HepG2 (cell line): Measurements from ENCODE around the gene WDR19. TPM values are rescaled to one million over a fixed set of nuclear protein-coding genes. Genes with fewer than 3 reads are reported as not detected.
"Not testable (repeated sequence)": the region's sequence is repeated elsewhere in the genome, so short reads cannot be mapped to it uniquely, and the experiment has no call there.

Source experiments
- ATAC-seq: fragments of 200-7000 bp; cut with Tn5 transposase; 3 replicates; pipeline ENCODE4 v1.9.1; 2020; ENCODE audit warnings: mild to moderate bottlenecking, moderate library complexity
- BruUV-seq: library from RNA; stranded (reverse); fragments of 400-500 nt; replicated peaks from 2 replicates; lab custom pipeline; 2021; lab: Mats Ljungman, UMichigan
- CTCF ChIA-PET: fragments of 300-600 bp; formaldehyde crosslinking; extraction: SDS; loops from one replicate; lab custom pipeline; 2021; ENCODE audit warnings: low total read pairs, inconsistent platforms, low intra/inter-chr PET ratio; lab: Yijun Ruan, JAX
- POLR2A ChIA-PET: fragments of 350-600 bp; sonication (Branson Sonifier 250); formaldehyde crosslinking; loops from one replicate; lab custom pipeline; 2020; ENCODE audit warnings: antibody characterized with exemption, inconsistent platforms; lab: Yijun Ruan, JAX
- DNase-seq: peaks from one replicate; pipeline ENCODE4 v3.0.0-alpha.2; 2015; ENCODE audit warnings: low spot score
- FAIRE-seq: peaks from 3 replicates; lab custom pipeline; 2011; peaks lifted over from hg19 to GRCh38; lab: Jason Lieb, UNC
- H2AFZ ChIP-seq: one replicate; pipeline ENCODE4 v1.6.1; 2011; ENCODE audit warnings: low read length, inconsistent platforms
- H3K27ac ChIP-seq: fragments of 300-600 bp; 3 replicates; pipeline ENCODE4 v1.8.0; 2011; ENCODE audit warnings: mixed run types, mild to moderate bottlenecking, mixed read lengths, low read length, inconsistent platforms; ENCODE audit not compliant: insufficient read depth; ENCODE audit errors: extremely low read length
- H3K27me3 ChIP-seq, 2 experiments: fragments of 200-600 bp in 1 of 2; 2 replicates in 1 of 2; 3 replicates in 1 of 2; pipeline versions ENCODE4 v1.6.0 to v1.8.0; 2011; ENCODE audit warnings: low read length in 2 of 2, mild to moderate bottlenecking in 2 of 2, moderate library complexity in 2 of 2, inconsistent platforms in 1 of 2; ENCODE audit not compliant: insufficient read depth in 2 of 2, control insufficient read depth in 1 of 2
- H3K36me3 ChIP-seq, 2 experiments: fragments of 200-600 bp in 1 of 2; replicated peaks in 1 of 2; 2 replicates in 1 of 2; 3 replicates in 1 of 2; pipeline versions ENCODE4 v1.5.1 to v1.8.0; 2011; ENCODE audit warnings: low read length in 2 of 2, inconsistent platforms in 1 of 2; ENCODE audit not compliant: insufficient read depth in 2 of 2, control insufficient read depth in 1 of 2
- H3K4me1 ChIP-seq: 2 replicates; pipeline ENCODE4 v1.5.1; 2012; ENCODE audit warnings: low read length, inconsistent platforms; ENCODE audit not compliant: insufficient read depth
- H3K4me2 ChIP-seq: 2 replicates; pipeline ENCODE4 v1.6.0; 2011; ENCODE audit warnings: low read depth, low read length, inconsistent platforms
- H3K4me3 ChIP-seq, 3 experiments: fragments of 200-600 bp in 1 of 3; sonication (generic), shearing (Covaris generic) in 1 of 3; replicated peaks in 1 of 3; 2 replicates each; pipeline ENCODE4 v1.5.1; 2011 to 2016; ENCODE audit warnings: low read length in 3 of 3, inconsistent platforms in 2 of 3, low read depth in 2 of 3, mild to moderate bottlenecking in 2 of 3, control low read depth in 1 of 3, mixed read lengths in 1 of 3; ENCODE audit not compliant: insufficient read depth in 1 of 3
- H3K79me2 ChIP-seq: one replicate; pipeline ENCODE4 v1.6.1; 2011; ENCODE audit warnings: low read length, inconsistent platforms; ENCODE audit not compliant: insufficient read depth
- H3K9ac ChIP-seq: 2 replicates; pipeline ENCODE4 v1.6.0; 2011; ENCODE audit warnings: mild to moderate bottlenecking, low read depth, low read length, inconsistent platforms; ENCODE audit not compliant: insufficient read depth
- H3K9me3 ChIP-seq: 2 replicates; pipeline ENCODE4 v1.5.1; 2012; ENCODE audit warnings: mild to moderate bottlenecking, low read length
- H4K20me1 ChIP-seq: 2 replicates; pipeline ENCODE4 v1.6.0; 2011; ENCODE audit warnings: inconsistent platforms, mild to moderate bottlenecking, low read length, moderate library complexity; ENCODE audit not compliant: insufficient read depth
- ZSCAN31 ChIP-seq: sonication (generic); formaldehyde crosslinking; IDR thresholded peaks from 2 replicates; pipeline ENCODE4 v1.5.0; 2020; ENCODE audit warnings: low read depth, mild to moderate bottlenecking, missing genetic modification reagents
- WGBS: methylation state at CpG from one replicate; pipeline ENCODE4 v1.1.6; 2017; ENCODE audit warnings: low lambda C conversion rate; 5-methylcytosine and 5-hydroxymethylcytosine counted together
- in situ Hi-C: cut with HindIII; loops from 2 replicates; pipeline ENCODE4 v1.10.0; 2017; ENCODE audit warnings: low pct_unique_long_range_greater_than_20kb; ENCODE audit not compliant: extremely low pct_ligation_motif_present
- intact Hi-C: fragments of 100-400 bp; cut with micrococcal nuclease; formaldehyde crosslinking; loops from one replicate; pipeline ENCODE4 v1.10.0; 2022; ENCODE audit not compliant: unreplicated experiment
- polyA plus RNA-seq, 8 experiments: library from polyadenylated mRNA; depleted of rRNA in 3 of 8; stranded (reverse) in 7 of 8; unstranded in 1 of 8; fragments of >200 nt; fragmentation: Illumina TruSeq in 4 of 8; extraction: Trizol in 4 of 8; gene quantifications; 2 replicates each; pipeline versions ENCODE4 v1.2.1 to v1.2.3, GENCODE V29; 2011 to 2016; ENCODE audit warnings: low read depth in 4 of 8, missing spikeins in 1 of 8, mixed read lengths in 1 of 8; ENCODE audit not compliant: insufficient read depth in 1 of 8
- total RNA-seq, 5 experiments: library from RNA; depleted of rRNA; stranded (reverse); fragments of >200 nt; fragmentation: Illumina TruSeq; extraction: Trizol; gene quantifications; 2 replicates each; pipeline ENCODE4 v1.2.3, GENCODE V29; 2016; ENCODE audit warnings: low read depth in 1 of 5

Gene WDR19
- total and polyA plus RNA-seq, 2 of the 13 experiments (the other 11 are each of a cell fraction or from before 2014, with no cell fraction given), result 22.9 to 34.1 TPM

GRCh38 chr4:39134683-39135306, 47.5 kb upstream of the WDR19 start:
- H3K4me2 ChIP-seq, result peak overlapping the region; percentile 70
- H3K9me3 ChIP-seq, result no peaks in the 10 kb centered on the region
- DNase-seq (no peak), FAIRE-seq (no peak), ATAC-seq (peak; percentile 20)
- H3K36me3 ChIP-seq, result no peaks in the 10 kb centered on the region
- peaks cover 11% of the 10 kb centered on the region for H3K4me1 ChIP-seq
- POLR2A ChIA-PET, result interaction anchor here (0.7 to 1.4 kb wide), 3 partner anchors 231 to 232 kb away, joined by 3 to 6 read pairs (median 3); no protein-coding TSS in a partner anchor
- no peak for TF ChIP-seq ZSCAN31
- CTCF ChIA-PET, result interaction anchor here (1.2 to 1.5 kb wide), 2 partner anchors 232 to 241 kb away, joined by 4 to 11 read pairs; no protein-coding TSS in a partner anchor
- no peak overlapping the region; the same call in 1 of the 2 replicates for H3K9ac ChIP-seq
- WGBS, result 50% methylated on average over 2 of the region's 2 CpGs
- H3K27ac ChIP-seq, result no peak overlapping the region
- in situ Hi-C loops (loop anchor here (5.0 to 25.0 kb wide), 2 partner anchors 232 to 372 kb away; no protein-coding TSS in a partner anchor), intact Hi-C loops (loop anchor here (1.0 to 5.0 kb wide), 4 partner anchors 89 to 1443 kb away; no protein-coding TSS in a partner anchor)
- no peaks in the 10 kb centered on the region for H3K27me3 ChIP-seq
- no peak overlapping the region for H2AFZ ChIP-seq
- no peaks in the 10 kb centered on the region for H4K20me1 ChIP-seq
- H3K79me2 ChIP-seq, result no peaks in the 10 kb centered on the region
- BruUV-seq, result no TSS peak
- peak overlapping the region in 2 of 3 experiments; percentile 1 to 20; a peak in 2 of 6 replicates for H3K4me3 ChIP-seq

GRCh38 chr4:39138227-39138626, 44.1 kb upstream of the WDR19 start:
- ATAC-seq, POLR2A ChIA-PET, H2AFZ ChIP-seq, H3K36me3 ChIP-seq, H3K27ac ChIP-seq, BruUV-seq, H3K4me2 ChIP-seq, CTCF ChIA-PET, H3K27me3 ChIP-seq, H3K9me3 ChIP-seq, H3K4me3 ChIP-seq, FAIRE-seq, H3K79me2 ChIP-seq, H3K9ac ChIP-seq, H4K20me1 ChIP-seq, DNase-seq: not testable (repeated sequence)
- WGBS, result 79% methylated on average over 3 of the region's 3 CpGs
- in situ Hi-C loops, result loop anchor here (5.0 to 25.0 kb wide), 2 partner anchors 236 to 376 kb away; no protein-coding TSS in a partner anchor
- H3K4me1 ChIP-seq, result peaks cover 11% of the 10 kb centered on the region
- intact Hi-C loops, result loop anchor here (5.0 kb wide), 1 partner anchor 1439 kb away; no protein-coding TSS in a partner anchor
